Lung microvascular endothelial cell (primary cell): Measurements from ENCODE around the gene RGN. TPM values are rescaled to one million over a fixed set of nuclear protein-coding genes. Genes with fewer than 3 reads are reported as not detected.
"Not testable (repeated sequence)": the region's sequence is repeated elsewhere in the genome, so short reads cannot be mapped to it uniquely, and the experiment has no call there.

Experiments used
- DNase-seq, 2 donors: peaks; one replicate each; pipeline versions ENCODE4 v3.0.0 to v3.0.0-alpha.2; 2010; ENCODE audit warnings: low read depth in 2 of 2
- total RNA-seq: library from RNA; depleted of rRNA; stranded (reverse); fragments of >200 nt; gene quantifications from 2 replicates; pipeline ENCODE4 v1.2.1, GENCODE V29; 2014

RGN gene
- total RNA-seq = 0.20 and 0.65 TPM in 2 replicates

DNA sequence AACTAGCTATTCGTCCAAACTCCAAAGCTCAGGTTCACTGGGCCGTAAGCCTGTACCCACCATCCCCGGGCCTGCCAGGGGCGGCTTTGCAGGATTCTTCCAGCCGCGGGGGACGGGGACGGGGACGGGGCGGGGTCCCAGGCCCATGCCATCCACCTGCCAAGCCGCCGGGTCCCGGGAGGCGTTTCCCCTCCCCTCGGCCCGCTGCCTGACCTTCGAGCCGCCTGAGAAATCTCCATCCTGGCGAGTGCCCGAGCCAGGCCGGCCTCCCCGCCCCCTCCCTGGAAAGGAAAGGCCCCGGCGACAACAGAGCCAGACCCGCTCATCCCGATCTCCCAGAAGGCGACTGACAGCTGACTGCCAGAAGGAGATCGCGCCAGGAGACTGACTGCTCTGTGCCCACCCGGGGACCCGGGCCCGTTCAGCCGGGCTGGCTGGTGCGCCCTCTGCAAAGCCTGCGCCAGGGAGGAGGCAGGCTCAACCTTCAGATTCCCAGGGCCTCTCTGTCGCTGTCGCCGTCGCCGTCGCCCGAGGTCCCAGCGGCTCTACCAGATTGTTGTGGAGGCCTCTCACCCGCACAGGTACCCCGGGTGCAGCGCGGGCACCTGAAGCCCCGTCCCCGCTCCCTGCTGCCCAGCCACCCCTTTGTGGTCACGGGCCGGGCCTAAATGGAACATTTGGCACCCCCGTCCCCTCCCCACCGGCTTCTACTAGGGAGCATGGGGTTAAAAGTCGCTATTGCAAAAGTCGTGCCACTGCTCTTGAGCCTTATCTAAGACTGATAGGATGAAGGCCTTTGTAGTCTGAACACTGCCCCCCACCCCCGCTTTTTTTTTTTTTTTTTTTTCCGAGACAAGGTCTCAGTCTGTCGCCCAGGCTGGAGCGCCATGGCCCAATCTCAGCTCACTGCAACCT, at the start of gene RGN:
Gene RGN, plus strand, starts transcription at position 315 of the 915 bp plus-strand sequence. CDS start 2,702 bp downstream, outside the sequence.
- DNase-seq = no peak

DNA sequence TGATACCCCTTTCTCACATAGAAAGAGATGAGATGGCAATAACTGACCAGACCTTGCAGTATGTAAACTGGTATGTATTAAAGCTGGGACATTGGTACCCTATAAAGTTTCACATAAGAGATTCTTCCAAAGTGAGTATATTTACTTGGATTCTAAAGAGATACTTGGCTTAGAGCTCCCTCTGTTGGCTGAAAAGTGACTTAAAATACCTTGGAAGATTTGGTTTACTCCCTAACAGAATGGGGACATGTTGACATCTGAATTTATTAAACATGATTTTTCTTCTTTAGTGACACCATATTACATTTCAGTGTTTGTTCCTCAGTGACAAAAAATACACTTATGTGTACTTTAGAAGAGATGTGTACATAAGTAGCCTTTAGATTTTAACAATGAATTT, 47.9 kb upstream of the RGN start:
- peak; percentile 67 to 77 for DNase-seq

DNA sequence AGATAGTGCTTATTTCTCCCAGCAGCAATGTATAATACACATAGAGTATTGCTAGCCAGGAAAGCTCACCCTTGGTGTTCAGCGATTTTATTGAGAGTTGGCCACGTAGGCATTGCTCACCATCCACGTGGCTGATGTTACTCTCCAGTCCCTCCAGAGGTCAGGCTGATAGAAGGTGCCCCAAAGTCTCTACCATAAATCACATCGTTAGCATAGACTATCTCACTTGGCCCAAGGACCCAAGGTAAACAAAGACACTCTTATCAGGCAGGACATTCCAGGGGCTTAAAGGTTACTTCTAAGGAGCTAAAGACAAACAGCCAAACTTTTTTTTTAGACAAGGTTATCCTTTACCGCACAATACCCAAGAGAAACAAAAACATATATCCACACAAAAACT, 30.3 kb upstream of the RGN start:
- DNase-seq = peak in 1 of 2 donors; percentile 14

DNA sequence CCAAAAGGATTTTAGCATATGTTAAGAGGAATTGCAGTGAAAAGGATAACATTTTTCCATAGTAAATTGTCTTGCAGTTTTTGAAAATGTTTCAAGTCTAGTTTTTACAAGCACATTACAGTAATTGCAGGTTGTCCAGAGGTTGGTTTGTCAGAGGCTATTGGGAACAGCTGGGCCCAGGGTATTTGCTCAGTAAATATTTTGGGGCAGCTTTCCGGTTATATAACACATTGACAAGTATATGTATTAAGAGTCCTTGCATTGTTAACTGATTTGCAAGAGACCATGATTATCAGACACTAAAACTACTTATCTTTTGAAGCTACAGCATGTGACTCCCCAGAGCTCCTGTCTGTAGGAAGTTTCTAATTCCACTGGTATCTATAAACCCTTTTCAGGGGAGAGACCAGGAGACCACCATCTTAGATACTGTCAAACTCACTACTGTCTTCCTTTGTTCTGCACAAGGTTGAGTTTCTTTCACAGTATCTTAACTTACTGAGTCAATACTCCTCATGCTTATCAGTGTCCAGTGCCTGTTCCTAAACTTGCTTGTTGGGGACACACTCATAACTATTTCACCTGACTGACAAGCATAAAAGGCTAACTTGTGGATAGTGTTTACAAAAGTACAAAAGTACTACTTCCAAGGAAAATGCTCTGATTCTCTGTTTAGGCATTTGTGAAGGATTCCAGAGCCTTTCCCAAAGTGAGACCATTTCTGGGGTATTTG, 18.9 kb upstream of the RGN start:
- DNase-seq = no peak

DNA sequence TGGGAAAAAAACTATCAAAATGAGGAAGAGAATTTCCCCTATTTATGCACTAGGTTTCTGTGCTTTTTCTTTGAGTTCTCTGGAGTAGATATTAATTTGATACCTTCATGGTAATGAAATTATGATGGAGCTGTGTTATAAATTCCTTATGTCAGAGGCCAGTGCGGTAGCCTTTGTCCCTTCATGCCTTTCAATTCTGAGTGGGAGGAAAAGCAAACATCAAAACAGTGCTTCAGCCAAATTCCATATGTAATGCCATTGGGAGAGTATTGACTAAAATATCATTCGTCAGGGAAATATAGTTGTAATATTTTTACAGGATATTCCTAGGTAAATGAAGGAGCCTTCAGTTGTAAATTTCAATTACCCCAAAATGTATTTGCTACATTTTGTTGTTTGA, 17.5 kb upstream of the RGN start:
- no peak for DNase-seq

DNA sequence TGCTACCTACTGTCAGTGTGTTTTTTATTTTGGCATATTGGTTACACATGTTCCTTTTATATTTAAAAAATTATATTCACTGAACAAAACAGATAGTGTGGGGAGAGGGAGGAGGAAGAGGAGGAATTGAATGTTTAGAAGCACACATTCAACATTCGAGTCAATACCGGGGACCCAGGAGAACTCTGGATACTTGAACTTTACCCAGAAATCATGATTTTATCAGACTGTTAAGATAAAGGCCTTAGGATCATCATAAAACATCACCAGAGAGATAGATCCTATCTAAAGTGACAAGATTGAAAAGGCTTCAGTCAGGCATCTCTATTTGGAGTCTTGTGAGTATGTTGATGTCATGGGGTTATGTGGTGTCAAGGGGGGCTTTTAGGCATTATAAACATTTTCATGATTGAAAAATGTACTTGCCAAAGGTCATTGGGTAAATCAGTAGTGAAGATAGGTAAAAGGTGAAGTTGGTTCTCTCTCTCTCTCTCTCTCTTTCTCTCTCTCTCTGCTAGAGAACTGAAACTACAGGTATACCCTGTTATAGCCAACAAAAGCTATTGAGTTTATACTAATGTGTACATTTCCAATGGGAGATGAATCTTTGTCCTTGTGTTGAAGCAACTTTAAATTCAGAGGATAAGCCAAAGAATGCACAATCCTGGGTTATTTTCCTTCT, 16.9 kb upstream of the RGN start:
- no peak for DNase-seq

DNA sequence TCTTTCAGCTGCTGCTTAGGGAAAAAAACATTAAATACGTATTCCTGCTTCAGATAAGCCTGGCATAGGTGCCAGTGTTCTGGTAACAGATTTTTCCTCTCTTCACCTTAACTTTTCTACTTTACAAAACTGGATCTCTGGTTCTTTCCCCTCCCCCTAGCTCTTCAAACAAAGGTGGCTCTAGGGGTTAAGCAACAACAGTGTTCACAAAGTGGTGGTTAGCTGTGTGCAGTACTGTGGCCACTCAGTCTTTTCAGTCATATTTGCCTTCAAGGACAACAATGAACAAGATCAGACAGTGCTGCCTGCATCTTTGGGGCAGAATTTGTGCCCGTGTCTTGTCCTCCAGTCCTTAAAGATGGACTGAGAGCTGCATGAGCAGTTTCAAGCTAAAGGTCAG, 15.1 kb upstream of the RGN start:
- DNase-seq = no peak

DNA sequence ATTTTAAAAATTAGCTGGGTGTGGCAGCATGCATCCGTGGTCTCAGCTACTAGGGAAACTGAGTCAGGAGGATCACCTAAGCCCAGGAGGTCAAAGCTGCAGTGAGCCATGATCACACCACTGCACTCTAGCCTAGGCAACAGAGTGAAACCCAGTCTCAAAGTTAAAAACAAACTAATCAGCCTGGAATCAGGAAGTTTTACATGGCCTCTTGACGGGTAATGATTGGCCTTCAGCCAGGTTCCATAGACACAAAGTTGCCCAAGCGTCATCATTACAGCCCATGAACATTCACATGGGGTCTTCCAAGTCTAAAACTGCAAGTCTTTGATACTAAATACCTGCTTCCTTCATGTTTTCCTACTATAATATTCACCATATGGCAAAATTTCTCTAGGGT, 10.0 kb upstream of the RGN start:
- DNase-seq = peak in 1 of 2 donors; percentile 23

DNA sequence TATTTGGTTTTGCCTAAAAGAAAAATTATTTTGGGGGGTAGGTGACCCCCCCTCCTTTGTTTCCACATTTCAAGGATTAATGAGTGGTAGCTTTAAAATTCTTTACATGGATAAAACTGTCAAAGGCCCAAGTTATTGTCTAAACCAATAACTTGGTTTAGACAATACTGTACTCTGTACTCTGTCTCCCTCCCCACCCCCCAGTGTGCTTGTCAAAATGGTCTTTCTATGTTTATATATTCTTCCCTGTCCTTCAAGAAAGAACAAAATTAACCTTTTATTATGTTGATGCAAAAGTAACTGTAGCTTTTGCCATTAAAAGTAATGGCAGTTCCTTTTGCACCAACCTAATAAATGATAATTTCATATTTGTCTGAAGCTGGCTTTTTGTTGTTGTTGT, 9.5 kb upstream of the RGN start:
- no peak for DNase-seq

DNA sequence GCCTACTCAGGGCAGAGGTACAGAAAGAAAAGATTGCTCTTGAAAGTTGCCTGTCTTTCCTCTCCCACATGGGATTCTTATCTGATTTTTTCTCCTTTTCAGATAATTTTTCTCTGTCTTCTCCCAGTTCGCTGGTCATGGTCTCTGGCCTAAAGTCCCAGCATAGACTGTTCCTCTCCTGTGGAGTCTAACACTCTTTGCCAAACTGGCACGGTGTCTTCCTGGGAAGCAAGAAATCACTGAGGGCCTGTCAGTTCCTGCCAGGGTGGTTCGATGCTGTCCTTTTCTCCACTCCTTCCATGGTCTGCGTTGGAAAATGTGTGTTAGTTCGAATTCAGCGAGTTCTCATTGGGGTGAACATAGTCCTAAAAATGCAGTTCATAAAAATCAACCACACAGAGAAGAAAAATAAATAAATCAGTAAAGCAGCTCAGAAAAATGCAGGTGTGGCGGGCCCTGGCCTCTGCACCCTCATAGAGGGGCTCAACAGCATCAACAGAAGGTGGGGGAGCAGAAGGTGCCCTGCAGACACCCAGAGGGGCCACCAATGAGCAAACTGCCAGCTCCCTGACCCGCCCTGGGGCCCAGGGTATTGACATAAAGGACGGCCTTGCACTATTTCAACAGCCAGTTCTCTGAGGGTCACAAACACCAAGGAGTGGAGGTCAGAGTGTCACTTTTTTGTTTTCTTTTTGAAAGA, 2.1 kb downstream of the RGN start:
- DNase-seq = no peak

DNA sequence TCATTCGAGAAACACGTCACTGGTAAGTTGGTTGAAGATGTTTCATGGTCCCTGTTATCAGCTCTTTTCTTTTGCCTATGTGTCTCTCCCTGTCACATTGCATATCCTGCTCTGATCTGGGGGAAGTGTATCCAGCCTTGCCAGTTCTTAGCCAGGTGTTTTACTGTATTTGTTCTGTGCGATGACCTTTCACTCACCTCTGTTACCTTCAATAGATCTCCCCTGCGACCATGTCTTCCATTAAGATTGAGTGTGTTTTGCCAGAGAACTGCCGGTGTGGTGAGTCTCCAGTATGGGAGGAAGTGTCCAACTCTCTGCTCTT, 2.6 kb downstream of the RGN start:
- no peak for DNase-seq

DNA sequence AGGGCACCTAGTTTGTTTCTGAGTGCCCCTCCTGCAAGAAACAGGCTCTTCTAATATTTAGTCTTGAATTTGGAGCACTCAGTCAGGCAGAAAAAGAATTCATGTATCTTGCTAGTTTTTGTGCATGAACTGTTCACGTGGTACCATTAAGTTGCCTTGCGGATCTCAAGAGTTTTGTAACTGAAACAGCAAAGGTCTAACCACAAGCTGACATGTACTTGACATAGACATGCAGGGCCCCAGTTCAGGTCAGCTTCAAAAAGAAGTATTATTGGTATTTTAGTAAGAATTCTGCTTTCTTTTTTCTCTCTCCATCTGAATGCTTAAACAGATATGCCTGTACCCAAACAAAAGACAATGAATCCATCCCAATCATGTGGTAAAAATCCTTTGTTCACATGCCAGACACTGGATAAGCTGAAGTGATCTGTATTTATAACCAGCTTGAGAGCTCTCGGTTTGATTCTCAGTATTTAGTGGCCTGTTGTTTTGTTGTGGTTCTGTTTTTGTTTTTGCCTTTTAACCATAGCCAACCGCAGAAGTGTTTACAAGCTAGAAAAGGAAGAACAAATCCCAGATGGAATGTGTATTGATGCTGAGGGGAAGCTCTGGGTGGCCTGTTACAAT, 13.0 kb downstream of the RGN start:
- no peak for DNase-seq

DNA sequence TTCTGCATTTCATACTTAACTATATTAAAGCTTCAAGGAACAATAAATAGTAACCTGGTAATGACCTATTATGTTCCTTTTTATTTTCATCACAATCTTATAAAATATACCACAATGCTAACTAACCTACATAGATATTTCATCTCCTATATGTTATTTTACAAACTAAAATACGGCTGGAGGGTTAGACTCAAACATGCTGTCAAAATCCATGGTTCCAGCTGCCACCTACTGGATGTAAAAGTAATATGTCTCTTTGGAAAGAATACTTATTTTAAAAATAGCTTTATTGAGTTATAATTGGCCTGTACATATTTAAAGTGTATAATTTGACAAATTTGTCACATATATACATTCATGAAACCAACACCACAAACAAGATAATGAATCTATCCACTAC, 15.0 kb downstream of the RGN start:
- peak; percentile 38 to 68 for DNase-seq

DNA sequence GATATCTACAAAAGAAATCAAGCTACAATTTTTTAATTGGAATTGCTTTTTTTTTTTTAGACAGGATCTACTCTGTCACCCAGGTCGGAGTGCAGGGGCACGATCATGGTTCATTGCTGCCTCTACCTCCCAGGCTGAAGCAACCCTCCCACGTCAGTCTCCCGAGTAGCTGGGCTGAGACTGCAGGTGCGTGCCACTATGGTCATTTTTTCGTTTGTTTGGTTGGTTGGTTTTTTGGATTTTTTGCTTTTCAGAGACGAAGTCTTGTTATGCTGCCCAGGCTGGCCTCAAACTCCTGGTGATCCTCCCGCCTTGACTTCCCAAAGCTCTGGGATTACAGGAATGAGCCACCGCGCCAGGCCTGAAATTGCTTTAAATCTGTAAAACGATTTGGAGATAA, 15.6 kb downstream of the RGN start:
- no peak for DNase-seq

DNA sequence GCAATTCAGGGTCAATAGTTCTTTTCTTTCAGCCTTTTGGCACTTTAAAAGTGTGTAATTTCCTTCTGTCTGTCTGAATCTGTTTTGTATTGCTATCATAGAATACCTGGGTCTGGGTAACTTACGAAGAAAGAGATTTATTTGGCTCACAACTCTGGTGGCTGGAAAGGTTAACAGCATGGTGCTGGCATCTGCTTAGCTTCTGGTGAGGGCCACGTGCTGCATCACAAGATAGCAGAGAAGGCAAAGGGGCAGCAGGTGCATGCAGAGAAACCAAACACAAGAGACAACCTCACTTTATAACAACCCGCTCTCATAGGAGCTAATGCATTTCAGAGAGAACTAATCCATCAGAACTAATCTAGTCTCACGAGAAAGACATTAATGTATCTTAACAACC, 18.8 kb downstream of the RGN start:
- no peak for DNase-seq

DNA sequence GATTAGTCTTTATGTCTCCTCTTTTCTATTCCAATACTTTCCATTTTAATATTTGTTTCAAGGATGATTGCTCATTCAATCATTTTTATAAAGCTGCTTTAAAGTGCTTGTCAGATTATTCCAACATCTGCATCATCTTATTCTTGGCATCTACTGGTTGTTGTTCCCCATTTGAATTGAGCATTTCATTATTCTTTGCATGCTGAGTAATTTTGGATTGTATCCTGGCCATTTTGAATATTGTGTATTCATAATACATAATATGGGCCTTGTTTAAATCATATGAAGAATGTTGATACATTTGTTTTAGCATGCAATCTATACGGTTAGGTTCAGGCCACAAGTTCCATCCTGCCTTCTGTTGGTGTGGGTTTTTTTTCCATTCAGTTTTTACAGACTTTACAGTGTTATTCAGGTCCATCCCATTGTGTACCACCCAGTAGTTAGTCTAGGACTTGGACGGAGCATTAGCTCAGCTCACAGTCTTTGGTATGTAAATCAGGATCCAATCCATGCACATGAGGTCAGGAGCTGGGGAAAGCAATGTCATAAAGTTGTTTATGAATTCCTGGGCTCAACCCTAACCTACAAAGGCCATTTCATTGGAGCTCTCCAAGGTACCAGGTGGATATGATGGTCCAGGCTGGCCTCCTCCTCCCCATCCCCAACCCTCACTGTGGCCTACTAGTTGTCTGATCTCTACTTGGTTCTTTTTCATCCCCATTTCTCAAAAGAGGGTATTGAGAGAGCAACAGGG, 20.3 kb downstream of the RGN start:
- no peak for DNase-seq

DNA sequence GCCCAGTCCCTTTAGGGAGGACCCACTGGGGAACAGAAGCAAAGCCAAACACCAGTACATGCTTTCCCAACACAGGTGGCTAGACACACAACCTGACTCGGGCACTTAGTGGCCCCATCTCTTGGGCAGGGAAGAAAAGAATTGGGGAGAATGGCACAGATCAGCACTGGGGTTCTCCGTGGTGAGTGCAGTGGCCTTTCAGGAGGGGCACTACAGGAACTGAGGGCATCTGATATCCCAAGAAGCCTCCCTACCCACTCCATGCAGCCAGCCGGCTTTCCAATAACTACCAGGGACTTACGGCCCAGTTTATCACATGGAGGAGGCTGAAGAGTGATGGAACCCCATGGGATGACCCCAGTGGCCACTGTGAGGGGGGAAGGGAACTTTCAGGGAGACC, 23.0 kb downstream of the RGN start:
- DNase-seq = no peak

DNA sequence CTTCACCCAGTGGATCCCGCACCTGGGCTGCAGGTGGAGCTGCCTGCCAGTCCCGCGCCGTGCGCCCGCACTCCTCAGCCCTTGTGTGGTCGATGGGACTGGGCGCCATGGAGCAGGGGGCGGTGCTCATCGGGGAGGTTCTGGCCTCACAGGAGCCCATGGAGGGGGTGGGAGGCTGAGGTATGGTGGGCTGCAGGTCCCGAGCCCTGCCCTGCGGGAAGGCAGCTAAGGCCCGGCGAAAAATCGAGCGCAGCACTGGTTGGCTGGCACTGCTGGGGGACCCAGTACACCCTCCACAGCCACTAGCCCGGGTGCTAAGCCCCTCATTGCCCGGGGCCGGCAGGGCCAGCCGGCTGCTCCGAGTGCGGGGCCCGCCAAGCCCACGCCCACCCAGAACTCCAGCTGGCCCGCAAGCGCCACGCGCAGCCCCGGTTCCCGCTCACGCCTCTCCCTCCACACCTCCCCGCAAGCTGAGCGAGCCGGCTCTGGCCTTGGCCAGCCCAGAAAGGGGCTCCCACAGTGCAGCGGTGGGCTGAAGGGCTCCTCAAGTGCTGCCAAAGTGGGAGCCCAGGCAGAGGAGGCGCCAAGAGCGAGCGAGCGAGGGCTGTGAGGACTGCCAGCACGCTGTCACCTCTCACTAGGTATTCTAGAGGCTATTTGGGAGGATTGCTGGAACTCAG, 32.8 kb downstream of the RGN start:
- DNase-seq = not testable (repeated sequence)

DNA sequence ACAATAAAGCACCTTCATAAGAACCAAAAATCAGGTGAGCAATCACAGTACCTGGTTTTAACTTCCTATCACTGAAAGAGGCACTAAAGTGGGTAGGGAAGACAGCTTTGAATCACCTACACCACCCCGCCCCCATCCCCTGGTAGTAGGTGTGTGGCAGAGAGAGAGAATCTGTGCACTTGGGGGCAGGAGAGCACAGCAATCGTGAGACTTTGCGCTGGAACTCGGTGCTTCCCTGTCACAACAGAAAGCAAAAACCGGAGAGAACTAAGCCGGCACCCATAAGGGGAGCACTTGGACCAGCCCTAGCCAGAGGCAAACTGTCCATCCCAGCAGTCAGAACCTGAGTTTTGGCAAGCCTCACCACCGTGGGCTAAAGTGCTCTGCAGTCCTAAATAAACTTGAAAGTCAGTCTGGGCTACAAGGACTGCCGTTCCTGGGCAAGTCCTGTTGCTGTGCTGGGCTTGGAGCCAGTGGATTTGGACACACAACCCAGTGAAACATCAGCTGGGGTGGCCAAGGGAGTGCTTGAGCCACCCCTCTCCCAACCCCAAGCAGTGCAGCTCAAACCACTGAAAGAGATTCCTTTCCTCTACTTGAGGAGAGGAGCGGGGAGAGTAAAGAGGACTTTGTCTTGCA, 34.2 kb downstream of the RGN start:
- no peak for DNase-seq
